Heart left ventricle (tissue), 16 donors: ENCODE measurements around the gene LYZL1. TPM values are rescaled to one million over a fixed set of nuclear protein-coding genes. Genes with fewer than 3 reads are reported as not detected.
"Not testable (repeated sequence)": the region's sequence is repeated elsewhere in the genome, so short reads cannot be mapped to it uniquely, and the experiment has no call there.

Source experiments
- ATAC-seq, 4 donors: fragments of 200-7000 bp; cut with Tn5 transposase; one replicate each; pipeline ENCODE4 v1.9.1; 2020 to 2022; ENCODE audit warnings: moderate library complexity in 4 of 4, mild to moderate bottlenecking in 3 of 4, moderate number of reproducible peaks in 1 of 4
- DNase-seq, 5 donors: peaks; one replicate each; pipeline ENCODE4 v3.0.0-alpha.2; 2020
- H3K27ac ChIP-seq, 12 donors: fragments of 200-600 bp; sonication (generic) in 4 of 12; one replicate each; pipeline versions ENCODE4 v1.5.0 to v1.8.0; 2016 to 2022; ENCODE audit warnings: mild to moderate bottlenecking in 2 of 12
- H3K27me3 ChIP-seq, 9 donors: fragments of 200-600 bp; sonication (generic) in 2 of 9; one replicate each; pipeline versions ENCODE4 v1.5.1 to v1.8.0; 2016 to 2022; ENCODE audit warnings: mild to moderate bottlenecking in 3 of 9
- H3K36me3 ChIP-seq, 9 donors: fragments of 200-600 bp; sonication (generic) in 2 of 9; one replicate each; pipeline versions ENCODE4 v1.5.0 to v1.8.0; 2018 to 2022; ENCODE audit warnings: mild to moderate bottlenecking in 2 of 9
- H3K4me1 ChIP-seq, 12 donors: fragments of 200-600 bp; sonication (generic) in 4 of 12; one replicate each; pipeline versions ENCODE4 v1.5.0 to v1.8.0; 2016 to 2022; ENCODE audit warnings: mild to moderate bottlenecking in 3 of 12
- H3K4me3 ChIP-seq, 12 donors: fragments of 200-600 bp; sonication (generic) in 4 of 12; one replicate each; pipeline versions ENCODE4 v1.5.0 to v1.8.0; 2017 to 2022; ENCODE audit warnings: mild to moderate bottlenecking in 9 of 12, moderate library complexity in 4 of 12
- H3K9me3 ChIP-seq, 12 donors: fragments of 200-600 bp; sonication (generic) in 4 of 12; one replicate each; pipeline versions ENCODE4 v1.5.0 to v1.8.0; 2016 to 2022; ENCODE audit warnings: mild to moderate bottlenecking in 1 of 12
- CTCF ChIP-seq, 12 donors: fragments of 200-600 bp; sonication (generic) in 4 of 12; IDR thresholded peaks; one replicate each; pipeline versions ENCODE4 v1.5.0 to v1.8.0; 2018 to 2022; ENCODE audit warnings: antibody characterized with exemption in 12 of 12, mild to moderate bottlenecking in 5 of 12
- POLR2A ChIP-seq, 2 donors: fragments of 450-650 bp; IDR thresholded peaks; one replicate each; pipeline ENCODE4 v1.6.1; 2017; ENCODE audit warnings: antibody characterized with exemption in 2 of 2, mild to moderate bottlenecking in 2 of 2, moderate library complexity in 2 of 2
- WGBS, 4 donors: extraction: QIAGEN DNeasy Blood & Tissue Kit in 2 of 4; methylation state at CpG; one replicate each; pipeline versions ENCODE4 v1.1.5 to v1.1.7; 2013 to 2018; 5-methylcytosine and 5-hydroxymethylcytosine counted together
- intact Hi-C, 10 donors: fragments of 100-400 bp; cut with DNase I; formaldehyde crosslinking; loops; one replicate each; pipeline versions ENCODE4 v1.11.1 to v1.14.2; 2022
- polyA plus RNA-seq, 2 donors: library from polyadenylated mRNA; stranded (reverse); fragments of 200-250 nt; gene quantifications; one replicate each; pipeline ENCODE4 v1.2.3, GENCODE V29; 2013
- total RNA-seq, 9 donors: library from RNA; depleted of rRNA in 2 of 9; stranded (reverse); fragments of >200 nt in 2 of 9; fragmentation: NEBNext Ultra II Directional in 3 of 9; extraction: Animal tissue kit (Norgen Biotek cat#: 25700) in 3 of 9; gene quantifications; one replicate each; pipeline versions ENCODE4 v1.1.0 to v1.2.4, GENCODE V29; 2016 to 2023
- donor health status: ischemic (EF 13 %, LVEDD 7.1; RV severe dilation, severe dysfunction).
- donor health status: healthy with polysubstance abuse.
- donor health status: DM: no; HTN: yes; CAD: no.
- donor health status: DM: no; HTN: no; CAD: no.
- donor health status: ischemic (EF 25% LVEDD 6.9; RV normal size, moderate dysfunction).
- donor health status: ischemic (EF 25% LVEDD 5.7; RV mildly dilated, moderate dysfunction).
- donor health status: healthy.
- donor health status: DM: yes; HTN: yes; CAD: no.
- donor health status: ischemic (EF 35%, LVEDD 5.7; RV mildly dilated, moderate dysfunction).
- donor health status: nonischemic (EF 11% LVEDD 7.7; RV severe dilation, severe dysfunction).
- donor health status: DM: yes; HTN: yes; CAD: no.
- donor health status: PGD.
- donor health status: ischemic (EF 29% LVEDD 5.4; RV normal size, mild dysfunction).
- donor health status: nonischemic (EF 23%, LVEDD 6.1; RV moderate dilation, normal function).

The LYZL1 gene
- total and polyA plus RNA-seq, 11 donors, result not detected

GRCh38 chr10:29319205-29319781, 30.4 kb downstream of the LYZL1 start:
- peak in 2 of 4 donors; percentile 9 to 12 for ATAC-seq

GRCh38 chr10:29320680-29321121, 31.8 kb downstream of the LYZL1 start:
- peaks cover 0 to 40% (median 16%) of the 10 kb centered on the region in 12 donors for H3K4me1 ChIP-seq
- ATAC-seq, result not testable (repeated sequence)
- 87 to 93% (median 91%) methylated on average over 5 of the region's 5 CpGs for WGBS, 4 donors

More at GRCh38 chr10:29319205-29319781, 30.4 kb downstream of the LYZL1 start:
- intact Hi-C loops, result no loop called here
- 62 to 70% (median 65%) methylated on average over 13 of the region's 13 CpGs for whole genome bisulfite sequencing, 4 donors
- peaks cover 0 to 4% (median 0%) of the 10 kb centered on the region in 9 donors for H3K27me3 ChIP-seq
- peaks cover 0 to 40% (median 14%) of the 10 kb centered on the region in 12 donors for H3K4me1 ChIP-seq
- H3K9me3 ChIP-seq, result no peaks in the 10 kb centered on the region
- peak overlapping the region in 11 of 12 donors; percentile 3 to 83 (median 71) for H3K27ac ChIP-seq
- no peak for DNase-seq
- H3K36me3 ChIP-seq, result no peaks in the 10 kb centered on the region
- H3K4me3 ChIP-seq, result peak overlapping the region in 3 of 12 donors; percentile 19 to 28 (median 20)
- TF ChIP-seq CTCF (IDR thresholded peaks at IDR 0.05), result no peak
- no peak for TF ChIP-seq POLR2A (IDR thresholded peaks at IDR 0.05)

GRCh38 chr10:29321656-29322055, 32.8 kb downstream of the LYZL1 start:
- Histone ChIP-seq H3K4me3 (no peak overlapping the region), H3K36me3 (no peaks in the 10 kb centered on the region), H3K4me1 (peaks cover 0 to 40% (median 16%) of the 10 kb centered on the region in 12 donors), H3K27ac (peak overlapping the region in 1 of 12 donors; percentile 71), H3K9me3 (no peaks in the 10 kb centered on the region), H3K27me3 (peaks cover 0 to 4% (median 0%) of the 10 kb centered on the region in 9 donors)
- intact Hi-C loops, result no loop called here
- DNase-seq (no peak), ATAC-seq (no peak)
- WGBS, 4 donors, result 92 to 95% (median 93%) methylated on average over 8 of the region's 8 CpGs
- TF ChIP-seq CTCF (IDR thresholded peaks at IDR 0.05) (no peak), POLR2A (IDR thresholded peaks at IDR 0.05) (no peak)

More at GRCh38 chr10:29320680-29321121, 31.8 kb downstream of the LYZL1 start:
- DNase-seq, H3K27me3 ChIP-seq, H3K9me3 ChIP-seq, H3K27ac ChIP-seq, H3K36me3 ChIP-seq, intact Hi-C loops, H3K4me3 ChIP-seq: not testable (repeated sequence)

- intact Hi-C loops, result no loop called here
- no peaks in the 10 kb centered on the region for H3K9me3 ChIP-seq
- H3K4me1 ChIP-seq, result peaks cover 0 to 34% (median 15%) of the 10 kb centered on the region in 12 donors
- TF ChIP-seq POLR2A (IDR thresholded peaks at IDR 0.05), result no peak
- no peak for TF ChIP-seq CTCF (IDR thresholded peaks at IDR 0.05)
- H3K36me3 ChIP-seq, result no peaks in the 10 kb centered on the region
- H3K27ac ChIP-seq, result peak overlapping the region; percentile 40 to 91 (median 75)
- ATAC-seq (peak; percentile 75 to 84 (median 80)), DNase-seq (peak in 4 of 5 donors; percentile 32 to 53 (median 41))
- H3K4me3 ChIP-seq, result no peak overlapping the region
- H3K27me3 ChIP-seq, result peaks cover 0 to 4% (median 0%) of the 10 kb centered on the region in 9 donors
- 30 to 51% (median 45%) methylated on average over 5 of the region's 5 CpGs for WGBS, 4 donors
These were observed 34.0 kb downstream of the LYZL1 start for GRCh38 chr10:29322918-29323317.
